Keratinocyte (primary cell): Measurements from ENCODE around the gene CACNG3. TPM values are rescaled to one million over a fixed set of nuclear protein-coding genes. Genes with fewer than 3 reads are reported as not detected.

ENCODE experiments used
- DNase-seq: peaks from one replicate; pipeline ENCODE4 v3.0.0-alpha.2; 2011; ENCODE audit warnings: low read depth, missing footprints, low spot score
- FAIRE-seq: peaks from 2 replicates; lab custom pipeline; 2011; peaks lifted over from hg19 to GRCh38; lab: Jason Lieb, UNC
- H2AFZ ChIP-seq: 2 replicates; pipeline ENCODE4 v1.6.0; 2012; ENCODE audit warnings: low read length, control low read depth, inconsistent platforms; ENCODE audit not compliant: control insufficient read depth
- H3K27ac ChIP-seq: 2 replicates; pipeline ENCODE4 v1.5.1; 2011; ENCODE audit warnings: low read length; ENCODE audit not compliant: control insufficient read depth, insufficient read depth
- H3K27me3 ChIP-seq: 3 replicates; pipeline ENCODE4 v1.6.0; 2011; ENCODE audit warnings: low read length; ENCODE audit not compliant: control insufficient read depth, insufficient read depth; ENCODE audit errors: extremely low read depth
- H3K36me3 ChIP-seq, 2 experiments: 2 replicates in 1 of 2; 3 replicates in 1 of 2; pipeline ENCODE4 v1.5.1; 2011; ENCODE audit warnings: low read length in 2 of 2, mild to moderate bottlenecking in 1 of 2; ENCODE audit not compliant: control insufficient read depth in 2 of 2, insufficient read depth in 2 of 2; ENCODE audit errors: extremely low read depth in 1 of 2
- H3K4me1 ChIP-seq: 3 replicates; pipeline ENCODE4 v1.5.1; 2011; ENCODE audit warnings: low read length; ENCODE audit not compliant: control insufficient read depth, insufficient read depth; ENCODE audit errors: extremely low read depth
- H3K4me2 ChIP-seq: 3 replicates; pipeline ENCODE4 v1.6.0; 2011; ENCODE audit warnings: low read depth, low read length; ENCODE audit not compliant: control insufficient read depth, insufficient read depth; ENCODE audit errors: extremely low read depth
- H3K4me3 ChIP-seq, 3 experiments: fragments of 200-600 bp in 1 of 3; sonication (generic) in 1 of 3; 2 replicates in 2 of 3; 3 replicates in 1 of 3; pipeline ENCODE4 v1.5.1; 2011 to 2016; ENCODE audit warnings: low read length in 3 of 3, mild to moderate bottlenecking in 3 of 3, control low read depth in 2 of 3, inconsistent platforms in 1 of 3, low read depth in 1 of 3, mixed read lengths in 1 of 3, mixed run types in 1 of 3, moderate library complexity in 1 of 3; ENCODE audit not compliant: control insufficient read depth in 2 of 3, insufficient read depth in 2 of 3; ENCODE audit errors: extremely low read depth in 1 of 3
- H3K79me2 ChIP-seq: 2 replicates; pipeline ENCODE4 v1.6.0; 2012; ENCODE audit warnings: low read length; ENCODE audit not compliant: control insufficient read depth, insufficient read depth
- H3K9ac ChIP-seq: 3 replicates; pipeline ENCODE4 v1.6.0; 2011; ENCODE audit warnings: low read length; ENCODE audit not compliant: control insufficient read depth, insufficient read depth; ENCODE audit errors: extremely low read depth
- H3K9me1 ChIP-seq: 3 replicates; pipeline ENCODE4 v1.6.0; 2011; ENCODE audit warnings: low read length; ENCODE audit not compliant: control insufficient read depth, insufficient read depth; ENCODE audit errors: extremely low read depth
- H3K9me3 ChIP-seq: 2 replicates; pipeline ENCODE4 v1.5.1; 2012; ENCODE audit warnings: low read depth, low read length; ENCODE audit not compliant: control insufficient read depth
- H4K20me1 ChIP-seq: 3 replicates; pipeline ENCODE4 v1.6.0; 2011; ENCODE audit warnings: low read length; ENCODE audit not compliant: control insufficient read depth, insufficient read depth; ENCODE audit errors: extremely low read depth
- EZH2 ChIP-seq: IDR thresholded peaks from one replicate; pipeline ENCODE4 v1.6.1; 2012; ENCODE audit warnings: inconsistent platforms, mild to moderate bottlenecking, low read length, moderate library complexity
- dilution Hi-C: fragments of 300-500 bp; cut with MboI; formaldehyde crosslinking; loops from one replicate; pipeline ENCODE4 v1.7.0; 2020; ENCODE audit warnings: low sequenced_read_pairs; ENCODE audit not compliant: extremely low pct_ligation_motif_present
- polyA plus RNA-seq, 5 experiments: library from polyadenylated mRNA; depleted of rRNA in 3 of 5; stranded (reverse) in 3 of 5; stranded (forward) in 1 of 5; unstranded in 1 of 5; fragments of >200 nt; gene quantifications; 1 replicate in 1 of 5; 2 replicates in 3 of 5; 3 replicates in 1 of 5; pipeline versions ENCODE4 v1.2.1 to v1.2.3, GENCODE V29; 2011 to 2012; ENCODE audit warnings: missing spikeins in 2 of 5, low read depth in 1 of 5, low replicate concordance in 1 of 5
- TF ChIP-seq, protein P1 (sequence below), 3 experiments: IDR thresholded peaks in 1 of 3; conservative IDR thresholded peaks in 1 of 3; optimal IDR thresholded peaks in 1 of 3; 2 replicates in 2 of 3; 3 replicates in 1 of 3; pipeline versions ENCODE3 to v1.5.1; 2011; ENCODE audit warnings: low read length in 3 of 3, mild to moderate bottlenecking in 3 of 3, moderate library complexity in 2 of 3, control low read depth in 1 of 3, inconsistent platforms in 1 of 3; ENCODE audit not compliant: insufficient read depth in 2 of 3; ENCODE audit errors: extremely low read depth in 1 of 3

The CACNG3 gene
- polyA plus RNA-seq, 1 donor (not counting 4 experiments of a cell fraction or from before 2014, with no cell fraction given), result not detected

DNA sequence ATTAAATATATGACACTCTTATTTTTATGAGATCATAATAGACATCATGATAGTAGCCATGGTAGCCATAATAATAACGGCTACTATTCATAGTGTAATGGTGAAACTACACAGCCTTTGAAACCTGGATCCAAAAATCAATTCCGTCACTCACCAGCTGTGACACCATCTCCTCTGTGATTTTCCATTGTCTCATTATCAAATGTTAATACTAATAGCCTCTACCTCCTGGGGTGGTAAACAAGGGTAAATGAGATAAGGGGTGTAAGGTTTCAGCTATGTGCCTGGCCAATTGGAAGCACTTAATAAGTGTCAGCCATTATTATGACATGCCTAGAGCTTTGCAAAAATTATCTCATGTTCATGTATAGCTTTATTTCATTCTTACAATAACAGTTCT is 88.6 kb downstream of the CACNG3 start:
- no peak overlapping the region for H3K4me3 ChIP-seq
- no peak overlapping the region for H3K27ac ChIP-seq
- no peaks in the 10 kb centered on the region for H3K79me2 ChIP-seq
- H3K9ac ChIP-seq, result no peak overlapping the region
- no peak overlapping the region for H3K4me2 ChIP-seq
- no peaks in the 10 kb centered on the region for H4K20me1 ChIP-seq
- H3K9me1 ChIP-seq, result no peaks in the 10 kb centered on the region
- dilution Hi-C loops, result no loop called here
- no peak overlapping the region for H2AFZ ChIP-seq
- H3K9me3 ChIP-seq, result no peaks in the 10 kb centered on the region
- H3K4me1 ChIP-seq, result no peaks in the 10 kb centered on the region
- DNase-seq (no peak), FAIRE-seq (no peak)
- no peaks in the 10 kb centered on the region for H3K36me3 ChIP-seq
- H3K27me3 ChIP-seq, result no peaks in the 10 kb centered on the region
- TF ChIP-seq EZH2, result no peak
- TF ChIP-seq, protein P1, sequence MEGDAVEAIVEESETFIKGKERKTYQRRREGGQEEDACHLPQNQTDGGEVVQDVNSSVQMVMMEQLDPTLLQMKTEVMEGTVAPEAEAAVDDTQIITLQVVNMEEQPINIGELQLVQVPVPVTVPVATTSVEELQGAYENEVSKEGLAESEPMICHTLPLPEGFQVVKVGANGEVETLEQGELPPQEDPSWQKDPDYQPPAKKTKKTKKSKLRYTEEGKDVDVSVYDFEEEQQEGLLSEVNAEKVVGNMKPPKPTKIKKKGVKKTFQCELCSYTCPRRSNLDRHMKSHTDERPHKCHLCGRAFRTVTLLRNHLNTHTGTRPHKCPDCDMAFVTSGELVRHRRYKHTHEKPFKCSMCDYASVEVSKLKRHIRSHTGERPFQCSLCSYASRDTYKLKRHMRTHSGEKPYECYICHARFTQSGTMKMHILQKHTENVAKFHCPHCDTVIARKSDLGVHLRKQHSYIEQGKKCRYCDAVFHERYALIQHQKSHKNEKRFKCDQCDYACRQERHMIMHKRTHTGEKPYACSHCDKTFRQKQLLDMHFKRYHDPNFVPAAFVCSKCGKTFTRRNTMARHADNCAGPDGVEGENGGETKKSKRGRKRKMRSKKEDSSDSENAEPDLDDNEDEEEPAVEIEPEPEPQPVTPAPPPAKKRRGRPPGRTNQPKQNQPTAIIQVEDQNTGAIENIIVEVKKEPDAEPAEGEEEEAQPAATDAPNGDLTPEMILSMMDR (optimal IDR thresholded peaks at IDR 0.05 in 1 of 3, IDR thresholded peaks at IDR 0.05 in 1 of 3, conservative IDR thresholded peaks at IDR 0.05 in 1 of 3; ENCODE audit: extremely low read depth in 1 of 3, insufficient read depth in 2 of 3, low read length in 3 of 3), result no peak

DNA sequence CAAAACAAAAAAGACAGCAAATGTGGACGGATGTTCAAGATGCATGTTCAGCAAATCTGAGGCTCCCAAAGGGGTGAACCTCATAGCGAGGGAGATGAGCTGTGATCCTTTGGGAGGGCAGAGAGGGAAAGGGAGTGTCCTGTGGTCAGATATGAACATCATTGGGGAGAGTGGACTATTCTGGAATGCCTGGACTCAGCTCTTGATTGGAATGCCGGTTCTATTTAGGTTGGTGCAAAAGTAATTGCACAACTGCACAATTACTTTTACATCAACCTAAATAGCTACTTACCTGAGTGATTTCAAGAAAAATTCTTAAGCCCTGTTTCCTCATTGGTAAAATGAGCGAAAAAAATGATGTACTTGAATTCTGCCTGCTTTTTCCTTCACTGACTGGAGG is 89.6 kb downstream of the CACNG3 start:
- no peak overlapping the region for H3K27ac ChIP-seq
- H3K27me3 ChIP-seq, result no peaks in the 10 kb centered on the region
- TF ChIP-seq EZH2, result no peak
- TF ChIP-seq, protein P1 (optimal IDR thresholded peaks at IDR 0.05 in 1 of 3, IDR thresholded peaks at IDR 0.05 in 1 of 3, conservative IDR thresholded peaks at IDR 0.05 in 1 of 3; ENCODE audit: extremely low read depth in 1 of 3, insufficient read depth in 2 of 3, low read length in 3 of 3), result no peak
- no peaks in the 10 kb centered on the region for H3K79me2 ChIP-seq
- FAIRE-seq, result no peak
- no peaks in the 10 kb centered on the region for H4K20me1 ChIP-seq
- H3K4me2 ChIP-seq, result no peak overlapping the region
- H3K9me1 ChIP-seq, result no peaks in the 10 kb centered on the region
- H3K4me3 ChIP-seq, result no peak overlapping the region
- no peaks in the 10 kb centered on the region for H3K36me3 ChIP-seq
- H3K4me1 ChIP-seq, result no peaks in the 10 kb centered on the region
- DNase-seq, result no peak
- dilution Hi-C loops, result no loop called here
- no peak overlapping the region for H2AFZ ChIP-seq
- no peak overlapping the region for H3K9ac ChIP-seq
- no peaks in the 10 kb centered on the region for H3K9me3 ChIP-seq
